ENCODE data around the gene PRKG1. TPM values are rescaled to one million over a fixed set of nuclear protein-coding genes. Genes with fewer than 3 reads are reported as not detected.
"Not testable (repeated sequence)": the region's sequence is repeated elsewhere in the genome, so short reads cannot be mapped to it uniquely, and the experiment has no call there.

Gene PRKG1
- total RNA-seq, 1 donor from 2014 or later = 28.1 TPM

GRCh38 chr10:51419196-51420093, 345.2 kb downstream of the PRKG1 start:
- intact Hi-C loops (cut with DNase I) = loop anchor here (5.0 to 10.0 kb wide), 3 partner anchors 185 to 347 kb away; partner anchors contain the start of genes CSTF2T and PRKG1

DNA sequence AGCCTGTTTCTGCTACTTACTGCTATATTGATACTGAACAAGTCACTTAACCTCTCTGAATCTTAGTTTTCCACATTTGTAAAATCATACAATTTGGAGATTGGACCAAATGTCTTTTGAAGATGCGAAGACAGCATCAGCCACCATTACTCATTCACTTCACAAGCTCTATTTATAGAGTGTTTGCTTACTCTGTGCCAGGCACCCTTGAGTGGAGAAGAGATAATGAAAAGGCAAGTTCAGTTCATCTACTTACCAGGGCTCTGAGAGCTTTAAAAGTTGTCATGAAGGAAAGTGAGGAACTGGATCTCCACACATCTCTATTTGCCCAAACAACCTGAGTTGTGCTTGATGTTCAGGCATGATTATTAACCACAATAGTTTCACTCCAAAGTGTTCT, 347.6 kb downstream of the PRKG1 start:
- peak; percentile 68 for ATAC-seq
- intact Hi-C loops (cut with DNase I) = loop anchor here (5.0 to 10.0 kb wide), 3 partner anchors 187 to 350 kb away; partner anchors contain the start of genes CSTF2T and PRKG1
- no peak for DNase-seq (ENCODE audit: missing footprints)

More at GRCh38 chr10:51419196-51420093, 345.2 kb downstream of the PRKG1 start:
- DNase-seq (ENCODE audit: missing footprints) (no peak), ATAC-seq (peak; percentile 61)

GRCh38 chr10:51422311-51423120, 348.2 kb downstream of the PRKG1 start:
- peak; percentile 70 for DNase-seq (ENCODE audit: missing footprints)

GRCh38 chr10:51423121-51423452, 348.8 kb downstream of the PRKG1 start:
- ATAC-seq = no peak
- intact Hi-C loops (cut with DNase I) = loop anchor here (5.0 to 10.0 kb wide), 3 partner anchors 188 to 351 kb away; partner anchors contain the start of genes CSTF2T and PRKG1
- no peak for DNase-seq (ENCODE audit: missing footprints)

More at GRCh38 chr10:51422311-51423120, 348.2 kb downstream of the PRKG1 start:
- peak; percentile 68 for ATAC-seq
- intact Hi-C loops (cut with DNase I) = loop anchor here (5.0 to 10.0 kb wide), 3 partner anchors 188 to 350 kb away; partner anchors contain the start of genes CSTF2T and PRKG1

DNA sequence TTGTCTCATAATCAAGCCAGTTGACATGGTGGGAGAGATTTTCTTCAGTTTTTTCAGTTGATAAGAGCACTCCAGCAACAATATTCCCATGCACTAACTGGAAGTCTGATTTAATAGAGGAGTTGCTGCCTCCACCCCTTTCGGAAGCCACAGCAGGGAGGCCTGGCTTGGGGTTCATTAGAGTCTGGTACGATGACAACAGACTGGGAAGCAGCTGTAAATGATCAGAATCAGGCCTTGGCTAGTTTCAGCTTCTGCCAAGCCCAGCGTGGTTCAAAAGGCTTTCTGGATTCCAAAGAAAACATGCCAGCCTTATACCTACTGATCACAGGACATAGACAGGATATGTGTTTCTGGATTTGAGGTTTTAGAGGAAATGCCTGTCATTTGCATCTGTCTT, 351.1 kb downstream of the PRKG1 start:
- ATAC-seq (peak; percentile 50), DNase-seq (ENCODE audit: missing footprints) (peak; percentile 55)
- intact Hi-C loops (cut with DNase I) = loop anchor here (10.0 kb wide), 2 partner anchors 191 to 269 kb away; partner anchors contain the start of gene CSTF2T

GRCh38 chr10:51427758-51428157, 353.5 kb downstream of the PRKG1 start:
- intact Hi-C loops (cut with DNase I) = loop anchor here (10.0 kb wide), 2 partner anchors 193 to 267 kb away; partner anchors contain the start of gene CSTF2T
- DNase-seq (ENCODE audit: missing footprints) = no peak
- no peak for ATAC-seq

DNA sequence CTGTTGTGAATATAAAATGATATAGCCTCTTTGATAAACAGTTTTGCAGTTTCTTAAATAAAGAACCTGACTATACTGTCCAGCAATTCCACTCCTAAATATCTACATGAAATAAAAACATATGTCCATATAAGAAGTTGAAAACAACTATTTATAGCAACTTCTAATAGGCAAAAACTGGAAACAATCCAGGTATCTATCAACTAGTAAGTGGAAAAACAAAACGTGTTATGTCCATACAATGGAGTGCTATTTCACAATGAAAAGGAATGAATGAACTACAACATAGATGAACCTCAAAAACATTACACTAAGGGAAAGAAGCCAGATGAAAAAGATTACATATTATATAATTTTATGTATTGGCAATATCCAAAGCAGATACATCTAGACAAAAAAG, 356.2 kb downstream of the PRKG1 start:
- no peak for ATAC-seq

DNA sequence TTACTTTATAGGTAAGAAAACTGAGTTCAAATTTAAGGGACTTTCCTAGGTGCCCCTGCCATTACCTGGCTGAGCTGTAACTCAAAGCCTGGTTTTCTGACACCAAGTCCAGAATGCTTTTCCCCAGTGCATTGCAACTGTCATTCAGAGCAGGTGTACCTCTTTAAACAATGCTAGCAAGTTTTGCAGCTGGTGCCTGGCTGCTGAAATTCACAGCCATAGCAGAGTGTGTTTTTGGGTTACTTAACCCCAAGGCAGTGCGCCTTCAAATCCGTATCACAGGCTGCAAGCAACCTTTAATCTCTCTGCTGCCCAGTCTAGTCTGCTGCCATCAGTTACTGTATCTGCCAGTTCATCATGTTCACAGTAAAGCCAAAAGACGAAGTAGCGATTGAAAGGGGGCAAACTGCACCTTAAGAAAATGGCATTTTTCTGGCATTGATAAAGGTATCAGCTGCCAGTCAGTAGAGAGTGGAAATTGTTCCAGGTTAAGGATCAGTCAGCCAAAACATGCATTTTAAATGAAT, 359.7 kb downstream of the PRKG1 start:
- intact Hi-C loops (cut with DNase I) = no loop called here
- no peak for DNase-seq (ENCODE audit: missing footprints)
- ATAC-seq = no peak

More for the DNA sequence above, 356.2 kb downstream of the PRKG1 start:
- DNase-seq (ENCODE audit: missing footprints) = no peak
- intact Hi-C loops (cut with DNase I) = no loop called here

DNA sequence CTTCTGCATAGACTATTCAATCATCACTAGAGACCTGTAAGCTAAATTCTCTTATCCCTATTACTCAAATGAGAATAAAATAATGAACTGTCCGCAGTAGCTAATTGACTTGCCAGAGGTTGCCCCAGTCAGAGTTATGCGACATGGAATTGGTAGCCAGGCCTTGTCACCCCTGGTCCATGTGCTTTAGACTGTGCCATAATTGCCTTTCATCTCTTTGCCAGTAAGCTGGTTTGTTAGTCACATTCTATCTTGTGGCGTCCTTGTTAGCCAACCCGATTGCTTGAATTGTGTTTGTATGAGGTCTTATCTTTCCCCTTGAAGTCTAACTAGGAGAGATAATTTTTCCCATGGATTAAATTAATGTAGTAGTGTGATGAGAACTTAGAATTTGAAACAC, 362.5 kb downstream of the PRKG1 start:
- intact Hi-C loops (cut with DNase I) = no loop called here
- DNase-seq (ENCODE audit: missing footprints) (no peak), ATAC-seq (no peak)

GRCh38 chr10:51439645-51440044, 365.4 kb downstream of the PRKG1 start:
- intact Hi-C loops (cut with DNase I) = no loop called here
- ATAC-seq = no peak

GRCh38 chr10:51445588-51445987, 371.3 kb downstream of the PRKG1 start:
- no peak for ATAC-seq
- intact Hi-C loops (cut with DNase I) = no loop called here
- no peak for DNase-seq (ENCODE audit: missing footprints)

More at GRCh38 chr10:51439645-51440044, 365.4 kb downstream of the PRKG1 start:
- no peak for DNase-seq (ENCODE audit: missing footprints)

GRCh38 chr10:51447119-51447518, 372.8 kb downstream of the PRKG1 start:
- ATAC-seq = no peak
- intact Hi-C loops (cut with DNase I) = no loop called here
- no peak for DNase-seq (ENCODE audit: missing footprints)

- DNase-seq (ENCODE audit: missing footprints); intact Hi-C loops (cut with DNase I); ATAC-seq: not testable (repeated sequence)
Measured at GRCh38 chr10:51455762-51456161, 381.5 kb downstream of the PRKG1 start.

- intact Hi-C loops (cut with DNase I) = no loop called here
Measured at GRCh38 chr10:51459476-51459875, 385.2 kb downstream of the PRKG1 start.

DNA sequence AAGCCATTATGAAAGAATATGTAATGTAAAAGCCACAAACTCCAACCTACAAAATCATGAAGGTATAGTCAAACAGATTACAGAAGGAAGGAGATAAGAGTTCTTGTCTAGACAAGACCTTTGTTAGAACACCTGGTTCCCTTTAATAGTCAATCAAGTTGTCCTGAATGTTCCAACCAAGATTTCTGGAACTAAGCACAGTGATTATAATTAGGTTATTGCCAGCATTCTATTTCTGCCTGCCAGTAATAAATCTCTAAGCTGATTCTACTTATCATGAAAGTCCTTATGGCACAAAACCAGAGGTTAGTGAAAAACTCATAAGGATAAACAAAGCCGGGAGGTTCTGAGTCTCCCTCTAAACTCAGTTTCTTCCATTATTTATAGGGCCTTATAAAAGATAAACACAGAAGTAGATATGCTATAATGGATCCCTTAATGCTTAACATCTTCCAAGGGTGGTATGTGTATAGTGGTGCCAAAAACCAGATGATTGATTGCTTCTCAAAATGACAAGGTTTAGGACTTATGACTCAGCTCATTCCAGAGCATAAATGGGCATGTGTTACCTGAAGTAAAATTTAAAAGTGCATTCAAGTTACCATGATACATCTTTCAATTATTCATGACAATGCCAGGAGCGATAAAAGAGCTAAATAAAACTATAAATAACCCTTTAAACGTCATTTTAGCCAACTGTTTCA, 387.9 kb downstream of the PRKG1 start:
- intact Hi-C loops (cut with DNase I) = no loop called here
- ATAC-seq = peak; percentile 31
- no peak for DNase-seq (ENCODE audit: missing footprints)

More at GRCh38 chr10:51459476-51459875, 385.2 kb downstream of the PRKG1 start:
- ATAC-seq = no peak
- DNase-seq (ENCODE audit: missing footprints) = no peak

DNA sequence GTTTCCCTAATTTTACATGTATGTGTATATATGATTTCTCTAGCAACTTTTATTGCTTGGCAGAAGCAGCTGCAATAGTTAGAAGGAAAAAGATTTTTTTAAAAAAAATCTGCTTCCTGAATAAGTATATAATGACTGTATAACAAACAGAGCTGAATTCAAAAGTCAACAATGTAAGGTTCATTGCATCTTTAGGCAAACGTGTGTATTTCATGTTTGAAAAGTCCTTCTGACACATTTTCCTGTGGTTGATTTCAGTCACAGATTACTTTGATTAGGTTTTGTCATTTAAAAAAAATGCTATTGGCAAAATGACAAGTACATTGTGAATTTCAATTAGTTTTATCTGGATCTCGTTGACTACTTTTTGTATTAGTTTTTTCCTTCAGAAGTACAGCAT, 394.1 kb downstream of the PRKG1 start:
- ATAC-seq = no peak
- intact Hi-C loops (cut with DNase I) = no loop called here
- no peak for DNase-seq (ENCODE audit: missing footprints)

- no peak for ATAC-seq
- intact Hi-C loops (cut with DNase I) = no loop called here
- no peak for DNase-seq (ENCODE audit: missing footprints)
Measured at GRCh38 chr10:51469686-51470085, 395.4 kb downstream of the PRKG1 start.

DNA sequence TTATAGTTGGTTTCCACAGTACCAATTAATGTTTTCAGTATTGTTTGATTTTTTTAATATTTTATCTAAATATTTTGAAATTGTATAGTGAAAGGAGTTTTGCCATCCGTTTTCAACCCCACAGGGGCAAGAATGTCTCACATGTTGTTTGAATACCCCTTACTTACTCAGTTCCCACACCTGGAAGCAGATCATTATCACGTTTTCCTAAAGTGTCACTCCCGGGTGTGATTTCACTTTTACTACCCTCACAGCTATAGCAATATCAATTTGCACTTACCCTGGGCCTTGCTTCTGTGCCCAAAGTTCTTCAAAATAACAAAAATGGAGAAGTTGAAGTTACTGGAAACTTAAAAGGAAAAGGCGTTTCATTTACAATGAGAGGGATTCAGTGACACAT, 397.0 kb downstream of the PRKG1 start:
- intact Hi-C loops (cut with DNase I) = no loop called here
- no peak for DNase-seq (ENCODE audit: missing footprints)
- ATAC-seq = no peak
